ENCODE measurements around the gene ACTN3.

The ACTN3 gene

GRCh38 chr11:66545701-66546367, 869 bp upstream of the ACTN3 start, which contains the start of gene ZDHHC24:
TSS of gene ZDHHC24 (minus strand) at chr11:66546048. CDS start at chr11:66546003, 45 bp downstream.
- peak; percentile 99 for DNase-seq

GRCh38 chr11:66546966-66547661, 411 bp downstream of the ACTN3 start:
- no peak for DNase-seq

GRCh38 chr11:66547662-66548009, 933 bp downstream of the ACTN3 start:
- no peak for DNase-seq

DNA sequence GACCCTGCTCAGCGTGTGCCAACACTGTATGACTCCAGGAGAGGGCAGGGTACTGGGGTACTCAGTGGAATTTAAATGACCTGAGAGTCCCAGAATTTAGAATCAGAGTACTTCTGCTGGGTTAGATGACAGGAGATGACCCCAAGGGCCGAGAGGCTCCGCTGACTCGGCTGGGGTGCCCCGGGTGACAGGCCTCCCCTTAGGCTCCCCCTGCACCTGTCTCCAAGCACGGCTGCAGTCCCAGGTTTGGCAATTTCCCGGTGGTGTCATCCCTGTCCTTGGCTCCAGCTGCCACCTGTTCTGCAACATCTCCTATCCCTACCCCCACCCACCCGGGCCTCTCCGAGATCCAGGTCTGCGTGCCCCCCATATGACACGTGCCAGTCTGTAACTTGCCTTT, 1.3 kb downstream of the ACTN3 start:
- DNase-seq: no peak

DNA sequence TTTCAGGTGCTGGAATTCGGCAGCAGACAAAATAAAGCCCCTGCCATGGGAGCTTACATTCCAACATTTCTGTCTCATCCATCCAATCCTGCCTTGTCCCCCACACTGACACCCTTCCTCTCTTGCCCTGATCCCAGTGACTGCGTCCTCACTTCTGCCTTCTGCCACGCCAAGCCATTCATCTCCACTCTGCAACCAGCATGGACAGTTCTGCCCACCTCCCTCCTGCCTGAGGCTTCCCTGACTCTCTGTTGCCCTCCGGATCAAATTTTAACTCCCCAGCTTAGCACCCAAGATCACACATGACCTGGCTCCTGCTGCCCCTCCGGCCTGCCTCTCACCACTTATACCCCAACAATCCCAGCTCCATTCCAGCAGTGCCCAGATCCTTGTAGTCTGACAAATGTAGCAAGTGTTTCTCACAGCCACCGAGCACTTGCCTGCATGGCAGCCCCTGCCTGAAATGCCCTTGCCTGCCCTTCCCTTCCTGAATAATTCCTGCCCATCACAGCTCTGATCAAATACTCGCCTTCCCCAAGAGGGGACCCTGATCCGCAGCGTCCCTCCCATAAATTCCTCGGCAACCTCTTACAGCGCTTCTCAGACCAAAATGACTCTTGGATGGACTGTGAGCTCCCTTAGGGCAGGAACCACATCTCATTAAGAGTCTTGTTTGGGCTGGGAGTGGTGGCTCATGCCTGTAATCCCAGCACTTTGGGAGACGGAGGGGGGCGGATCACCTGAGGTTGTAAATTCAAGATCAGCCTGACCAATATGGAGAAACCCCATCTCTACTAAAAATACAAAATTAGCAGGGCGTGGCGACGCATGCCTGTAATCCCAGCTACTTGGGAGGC, 2.3 kb downstream of the ACTN3 start:
- no peak for DNase-seq

- no peak for DNase-seq
These were observed 3.0 kb downstream of the ACTN3 start for GRCh38 chr11:66549696-66550095.

DNA sequence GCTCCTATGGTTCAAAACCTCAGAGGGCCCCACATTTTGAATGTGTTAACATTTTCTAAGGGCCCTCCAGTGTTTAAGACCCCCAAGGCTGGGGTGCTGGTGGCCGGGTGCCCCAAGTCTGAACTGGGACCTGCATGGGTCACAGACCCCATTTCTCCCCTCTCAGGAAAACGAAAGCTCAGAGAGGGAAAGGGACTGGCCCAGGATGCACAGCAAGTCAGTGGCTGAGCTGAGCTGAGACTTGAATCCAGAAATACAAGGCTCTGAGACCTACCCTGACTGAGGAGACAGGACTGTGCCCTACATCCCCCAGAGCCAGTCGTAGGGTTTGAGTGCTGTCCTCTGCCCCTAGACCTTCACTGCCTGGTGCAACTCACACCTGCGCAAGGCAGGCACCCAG, 4.2 kb downstream of the ACTN3 start:
- no peak for DNase-seq

DNA sequence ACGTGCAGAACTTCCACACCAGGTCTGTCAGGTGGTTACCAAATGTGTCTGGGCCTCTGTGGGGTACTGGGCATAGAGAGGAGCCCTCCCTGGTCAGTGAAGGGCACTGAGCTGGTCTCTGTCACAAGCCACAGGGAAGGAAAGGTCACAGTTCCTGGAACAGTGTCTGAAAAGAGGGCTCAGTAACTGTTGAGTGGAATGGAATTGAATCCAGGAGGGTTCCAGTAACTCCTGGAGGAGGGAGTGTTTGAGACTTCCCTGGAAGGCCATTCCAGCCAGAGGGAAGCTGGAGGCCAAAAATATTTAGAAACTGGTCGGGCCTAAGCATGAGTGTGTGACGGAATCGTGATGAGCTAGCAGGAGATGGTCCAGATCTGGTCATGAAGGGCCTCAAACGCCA, 7.9 kb downstream of the ACTN3 start:
- DNase-seq: no peak

GRCh38 chr11:66555416-66555815, 8.7 kb downstream of the ACTN3 start:
- DNase-seq: no peak

- no peak for DNase-seq
These were observed 9.4 kb downstream of the ACTN3 start for GRCh38 chr11:66556086-66556485.

DNA sequence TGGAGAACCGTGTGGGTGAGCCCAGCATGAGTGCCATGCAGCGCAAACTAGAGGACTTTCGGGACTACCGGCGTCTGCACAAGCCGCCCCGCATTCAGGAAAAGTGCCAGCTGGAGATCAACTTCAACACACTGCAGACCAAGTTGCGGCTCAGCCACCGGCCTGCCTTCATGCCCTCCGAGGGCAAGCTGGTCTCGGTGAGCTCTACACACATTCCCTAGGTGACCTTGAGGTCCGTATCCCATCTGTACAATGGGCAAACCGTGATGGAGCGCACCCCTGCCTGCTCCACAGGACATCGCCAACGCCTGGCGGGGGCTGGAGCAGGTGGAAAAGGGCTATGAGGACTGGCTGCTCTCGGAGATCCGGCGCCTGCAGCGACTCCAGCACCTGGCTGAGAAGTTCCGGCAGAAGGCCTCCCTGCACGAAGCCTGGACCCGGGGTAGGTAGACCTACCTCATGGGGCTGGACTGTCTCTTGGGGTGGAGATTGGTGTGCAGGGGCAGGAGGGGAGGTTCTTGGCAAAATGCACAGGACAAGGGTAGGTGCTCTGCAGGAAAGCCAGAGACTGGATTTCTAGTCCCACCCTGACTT, 11.1 kb downstream of the ACTN3 start:
- DNase-seq: no peak

DNA sequence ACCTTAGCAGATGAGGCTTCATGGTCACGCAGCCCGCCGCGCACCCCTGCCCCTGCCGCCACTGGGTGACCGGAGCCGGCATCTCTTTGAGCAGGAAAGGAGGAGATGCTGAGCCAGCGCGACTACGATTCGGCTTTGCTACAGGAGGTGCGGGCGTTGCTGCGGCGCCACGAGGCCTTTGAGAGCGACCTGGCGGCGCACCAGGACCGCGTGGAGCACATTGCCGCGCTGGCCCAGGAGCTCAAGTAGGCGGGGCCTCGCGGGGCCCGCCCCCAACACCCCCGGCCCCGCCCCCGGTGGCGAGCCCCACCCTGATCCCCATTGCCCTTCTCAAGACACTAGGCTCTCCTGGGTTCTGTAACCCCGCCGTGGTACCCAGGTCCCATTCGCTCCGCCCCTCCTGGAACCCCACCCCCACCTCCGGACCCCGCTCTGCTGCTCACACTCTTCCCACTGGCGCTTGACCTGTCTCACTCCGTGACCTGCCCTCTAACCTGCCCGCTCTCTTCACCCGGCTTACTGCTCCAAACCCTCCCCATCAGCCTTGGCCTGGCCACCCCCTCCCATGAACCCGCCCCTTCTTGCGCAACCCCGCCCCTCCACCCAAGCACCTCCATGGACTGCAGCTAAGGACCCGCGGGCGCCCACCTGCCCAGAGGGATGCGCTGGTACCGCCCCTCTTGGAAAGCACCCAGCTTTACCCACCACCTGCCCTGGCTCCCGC, 12.6 kb downstream of the ACTN3 start:
- DNase-seq: no peak

DNA sequence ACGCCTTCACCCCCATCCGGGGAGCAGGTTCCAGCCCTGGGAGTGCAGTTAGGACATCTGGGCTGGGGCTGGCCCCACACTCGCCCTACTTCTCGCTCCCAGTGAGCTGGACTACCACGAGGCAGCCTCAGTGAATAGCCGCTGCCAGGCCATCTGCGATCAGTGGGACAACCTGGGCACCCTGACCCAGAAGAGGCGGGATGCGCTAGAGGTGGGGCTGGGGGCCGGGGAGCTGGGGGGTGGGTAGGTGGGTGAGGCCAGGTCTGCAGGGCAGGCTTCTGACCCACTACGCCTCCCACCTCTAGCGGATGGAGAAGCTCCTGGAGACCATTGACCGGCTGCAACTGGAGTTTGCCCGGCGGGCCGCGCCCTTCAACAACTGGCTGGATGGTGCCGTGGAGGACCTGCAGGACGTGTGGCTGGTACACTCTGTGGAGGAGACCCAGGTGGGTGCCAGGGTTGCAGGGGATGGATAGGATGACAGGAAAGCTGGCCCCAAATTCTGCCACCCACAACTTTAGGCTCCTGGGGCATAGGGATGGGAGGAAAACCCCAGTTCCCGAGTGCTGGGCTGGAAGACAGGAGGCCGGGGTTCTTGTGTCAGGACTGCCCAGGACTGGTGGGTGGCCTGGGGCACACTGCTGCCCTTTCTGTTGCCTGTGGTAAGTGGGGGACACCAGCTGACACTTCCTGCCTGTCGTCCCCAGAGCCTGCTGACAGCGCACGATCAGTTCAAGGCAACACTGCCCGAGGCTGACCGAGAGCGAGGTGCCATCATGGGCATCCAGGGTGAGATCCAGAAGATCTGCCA, 13.4 kb downstream of the ACTN3 start:
- no peak for DNase-seq

DNA sequence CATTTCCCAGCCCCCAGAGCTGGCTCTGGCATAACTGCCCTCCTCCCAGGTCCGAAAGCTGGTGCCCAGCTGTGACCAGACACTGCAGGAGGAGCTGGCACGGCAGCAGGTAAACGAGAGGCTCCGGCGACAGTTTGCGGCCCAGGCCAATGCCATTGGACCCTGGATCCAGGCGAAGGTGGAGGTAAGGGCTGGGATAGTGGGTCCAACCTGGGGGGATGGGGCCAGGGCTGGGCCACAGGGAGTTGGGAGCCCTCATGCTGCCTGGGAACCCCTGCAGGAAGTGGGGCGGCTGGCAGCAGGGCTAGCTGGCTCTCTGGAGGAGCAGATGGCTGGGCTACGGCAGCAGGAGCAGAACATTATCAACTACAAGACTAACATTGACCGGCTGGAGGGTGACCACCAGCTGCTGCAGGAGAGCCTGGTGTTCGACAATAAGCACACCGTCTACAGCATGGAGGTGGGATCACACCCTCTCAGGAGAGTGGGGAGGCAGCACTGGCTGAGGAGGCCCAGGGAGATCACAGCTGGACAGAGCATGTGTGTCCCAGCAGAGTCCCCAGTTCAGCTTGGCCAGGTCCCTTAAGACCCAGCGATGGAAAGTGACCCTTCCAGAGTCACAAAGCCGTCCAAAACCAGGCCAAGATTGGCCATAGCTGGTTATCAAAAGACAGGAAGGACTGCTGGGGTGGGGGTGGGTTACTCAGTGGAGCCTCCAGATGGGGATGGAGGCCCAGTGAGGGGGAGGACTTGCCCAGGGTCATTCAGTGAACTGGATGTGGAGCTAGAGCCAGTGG, 14.7 kb downstream of the ACTN3 start:
- no peak for DNase-seq

DNA sequence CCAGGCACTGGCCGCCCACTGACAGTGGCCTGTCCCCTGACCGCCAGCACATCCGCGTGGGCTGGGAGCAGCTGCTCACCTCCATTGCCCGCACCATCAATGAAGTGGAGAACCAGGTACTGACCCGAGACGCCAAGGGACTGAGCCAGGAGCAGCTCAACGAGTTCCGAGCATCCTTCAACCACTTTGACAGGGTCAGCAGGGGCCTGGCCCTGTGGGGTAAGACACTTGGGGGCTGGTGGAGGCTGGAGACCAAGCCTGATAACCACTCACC, 15.2 kb downstream of the ACTN3 start:
- DNase-seq: no peak

DNA sequence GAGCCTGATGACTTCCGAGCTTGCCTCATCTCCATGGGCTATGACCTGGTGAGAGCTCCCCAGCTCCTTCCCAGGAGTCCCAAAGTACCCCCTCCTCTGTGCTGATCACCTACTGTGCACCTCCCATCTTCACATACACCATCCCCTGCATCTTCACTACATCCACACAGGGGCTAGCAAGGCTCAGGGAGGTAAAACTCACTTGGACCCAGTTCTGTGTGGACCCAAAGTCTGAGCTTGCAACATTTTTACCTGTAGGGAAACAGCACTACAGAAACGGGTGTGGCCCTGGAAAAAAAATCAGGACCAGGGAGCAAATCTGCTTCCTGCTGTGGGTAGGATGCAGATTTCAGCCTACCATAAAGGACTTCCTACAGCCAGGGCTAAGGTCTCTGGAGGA, 15.6 kb downstream of the ACTN3 start:
- no peak for DNase-seq

DNA sequence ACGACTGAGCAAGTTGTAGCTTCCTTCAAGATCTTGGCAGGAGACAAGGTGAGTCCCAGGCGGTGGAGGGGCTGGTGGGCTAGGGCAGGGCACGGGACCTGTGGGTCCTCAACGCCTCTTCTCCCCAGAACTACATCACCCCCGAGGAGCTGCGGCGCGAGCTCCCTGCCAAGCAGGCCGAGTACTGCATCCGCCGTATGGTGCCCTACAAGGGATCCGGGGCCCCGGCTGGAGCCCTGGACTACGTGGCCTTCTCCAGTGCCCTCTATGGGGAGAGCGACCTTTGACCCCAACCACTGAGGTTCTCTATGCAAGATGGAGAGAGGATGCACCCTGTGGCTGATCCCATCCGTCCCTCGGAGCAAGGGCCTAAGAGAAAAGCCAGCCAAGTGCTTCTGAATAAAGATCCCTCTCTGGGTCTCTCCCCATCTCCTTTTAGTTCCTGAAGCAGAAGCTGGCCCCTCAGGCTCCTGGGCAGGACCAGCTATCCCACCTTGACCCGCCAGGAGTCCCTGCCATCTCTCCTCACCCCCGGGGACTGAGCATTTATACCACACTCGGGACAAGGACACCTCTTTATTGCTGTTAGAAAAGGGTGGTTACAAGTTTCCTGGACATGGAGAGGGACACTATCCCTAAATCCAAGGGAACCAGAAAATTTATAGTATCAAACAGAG, 16.3 kb downstream of the ACTN3 start:
- no peak for DNase-seq

DNA sequence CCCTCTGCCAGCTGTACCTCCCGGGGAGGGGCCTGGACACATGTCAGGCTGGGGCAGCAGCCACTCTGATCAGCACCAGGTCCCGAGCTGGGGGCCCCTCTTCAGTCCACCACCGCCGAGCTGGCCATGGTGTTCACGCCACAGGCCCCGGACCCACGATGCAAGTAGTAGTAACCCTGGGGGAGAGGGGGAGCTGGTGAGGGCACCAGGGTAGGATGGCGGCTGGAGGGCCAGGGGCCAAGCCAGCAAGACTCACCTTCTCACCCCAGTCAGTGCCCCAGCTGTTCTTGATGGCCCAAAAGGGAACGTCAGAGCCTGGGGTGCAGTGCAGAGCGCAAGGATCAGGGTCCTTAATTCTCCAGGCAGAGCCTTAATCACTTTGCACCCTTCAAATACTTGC, 17.1 kb downstream of the ACTN3 start:
- DNase-seq: no peak

- no peak for DNase-seq
These were observed 17.8 kb downstream of the ACTN3 start for GRCh38 chr11:66564538-66564937.

DNA sequence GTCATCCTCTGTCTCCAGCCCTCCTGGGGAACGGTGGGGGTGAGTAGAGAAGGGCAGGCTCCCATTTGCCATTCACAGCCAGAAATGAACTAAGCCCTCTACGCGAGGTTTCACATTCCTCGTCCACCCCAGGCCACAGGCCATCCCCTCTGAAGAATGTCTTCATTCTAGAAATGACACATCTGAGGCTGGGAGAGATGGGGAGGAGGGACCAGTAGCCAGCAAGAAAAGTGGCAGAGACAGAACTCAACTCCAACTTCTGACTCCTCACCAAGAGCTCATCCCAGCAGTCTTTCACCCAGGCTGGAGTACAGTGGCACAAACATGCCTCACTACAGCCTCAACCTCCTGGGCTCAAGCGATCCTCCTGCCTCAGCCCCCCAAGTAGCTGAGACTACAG, 18.3 kb downstream of the ACTN3 start:
- DNase-seq: no peak

DNA sequence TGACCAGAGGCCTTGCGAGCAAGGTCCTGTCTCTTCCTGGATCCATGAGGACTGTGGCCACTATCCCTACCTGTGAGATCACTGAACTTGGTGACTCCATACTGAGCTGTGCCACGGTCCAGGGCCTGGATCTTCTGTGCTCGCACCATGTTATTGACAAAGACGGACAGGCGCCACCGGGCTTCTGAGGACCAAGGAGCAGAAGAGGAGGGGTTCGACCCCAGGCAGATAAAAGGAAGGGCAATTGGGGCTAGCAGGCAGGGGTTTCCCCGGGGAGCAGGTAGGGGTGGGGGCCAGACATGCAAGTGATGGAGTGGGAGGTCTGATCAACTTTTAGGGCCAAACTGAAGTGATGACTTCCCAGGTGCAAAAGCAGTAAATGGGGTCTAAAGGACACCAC, 19.5 kb downstream of the ACTN3 start:
- no peak for DNase-seq
